Nucleus accumbens (tissue), 56 donors: ENCODE results near the gene SNED1.

Source experiments
- DNase-seq, 56 donors: peaks; one replicate each; lab custom pipeline; 2025; lab: John Stamatoyannopoulos, UW

The SNED1 gene

GRCh38 chr2:240959214-240959940 lies 39.0 kb upstream of the SNED1 start:
- no peak for DNase-seq

DNA sequence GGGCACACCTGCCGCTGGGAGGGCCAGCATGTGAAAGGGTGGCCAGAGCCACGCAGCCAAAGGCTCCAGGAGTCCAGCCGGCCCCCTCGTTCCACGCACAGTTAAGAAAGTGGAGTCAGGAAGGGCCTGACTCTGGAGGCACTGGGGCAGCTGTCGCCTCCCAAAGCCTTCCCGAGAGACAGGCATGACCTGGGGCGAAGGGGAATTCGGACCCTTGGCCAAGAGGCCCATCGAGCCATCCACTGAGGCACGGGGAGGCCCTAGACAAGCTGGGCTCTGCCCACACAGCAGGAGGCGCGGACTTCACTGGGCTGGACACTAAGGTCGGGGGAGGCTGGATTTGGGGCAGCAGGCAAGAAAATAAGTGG lies 38.5 kb upstream of the SNED1 start:
- DNase-seq: no peak

DNA sequence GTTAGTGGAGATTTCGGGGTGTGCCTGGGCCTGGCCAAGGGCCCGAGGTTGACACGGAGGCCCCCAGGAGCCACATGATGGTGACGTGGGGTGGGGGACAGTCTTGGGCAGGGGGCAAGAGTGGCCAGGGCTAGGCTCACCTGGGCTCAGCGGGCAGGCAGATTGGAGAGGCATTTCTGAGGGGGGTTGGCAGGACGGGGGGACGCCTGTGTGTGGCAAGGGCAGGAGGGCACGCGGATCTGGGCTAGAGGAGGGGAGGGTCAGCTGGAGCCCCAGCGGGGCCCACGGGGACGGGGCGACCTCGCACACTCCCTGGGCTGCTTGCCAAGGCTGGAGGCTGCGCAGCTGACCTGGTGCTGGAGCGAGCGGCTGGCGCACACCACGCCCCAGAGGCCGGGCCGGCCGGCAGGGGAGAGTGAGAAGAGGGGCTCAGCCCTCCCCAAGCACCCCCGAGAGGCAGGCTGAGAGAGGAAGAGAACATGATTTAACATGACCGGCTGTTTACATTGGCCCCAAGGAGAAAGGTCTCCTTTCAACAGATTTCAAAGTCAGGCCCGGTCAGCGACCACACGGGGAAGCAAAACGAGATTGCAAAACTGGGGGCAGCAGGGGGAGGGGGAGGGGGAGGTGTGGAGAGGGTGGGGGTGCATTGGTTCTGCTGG lies 38.0 kb upstream of the SNED1 start:
- peak in 1 of 56 donors; percentile 51 for DNase-seq

GRCh38 chr2:240960971-240961876 lies 37.2 kb upstream of the SNED1 start:
- DNase-seq: no peak

DNA sequence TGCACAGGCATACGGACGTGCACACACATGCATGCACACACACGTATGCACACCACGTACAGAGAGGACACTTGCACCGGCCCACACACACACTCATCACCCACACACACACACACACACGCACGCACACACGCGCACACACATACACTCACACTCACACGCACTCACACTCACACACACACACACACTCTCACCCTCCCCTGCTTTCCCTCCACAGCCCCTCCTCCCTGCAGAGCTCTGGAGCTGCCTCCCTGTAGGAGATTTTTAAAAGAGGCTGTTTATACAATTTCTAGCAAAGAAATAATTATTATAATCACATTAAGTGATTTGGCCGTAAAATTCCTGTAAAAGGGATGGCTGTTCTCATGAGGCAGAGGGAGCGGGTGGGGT lies 36.5 kb upstream of the SNED1 start:
- DNase-seq: no peak

DNA sequence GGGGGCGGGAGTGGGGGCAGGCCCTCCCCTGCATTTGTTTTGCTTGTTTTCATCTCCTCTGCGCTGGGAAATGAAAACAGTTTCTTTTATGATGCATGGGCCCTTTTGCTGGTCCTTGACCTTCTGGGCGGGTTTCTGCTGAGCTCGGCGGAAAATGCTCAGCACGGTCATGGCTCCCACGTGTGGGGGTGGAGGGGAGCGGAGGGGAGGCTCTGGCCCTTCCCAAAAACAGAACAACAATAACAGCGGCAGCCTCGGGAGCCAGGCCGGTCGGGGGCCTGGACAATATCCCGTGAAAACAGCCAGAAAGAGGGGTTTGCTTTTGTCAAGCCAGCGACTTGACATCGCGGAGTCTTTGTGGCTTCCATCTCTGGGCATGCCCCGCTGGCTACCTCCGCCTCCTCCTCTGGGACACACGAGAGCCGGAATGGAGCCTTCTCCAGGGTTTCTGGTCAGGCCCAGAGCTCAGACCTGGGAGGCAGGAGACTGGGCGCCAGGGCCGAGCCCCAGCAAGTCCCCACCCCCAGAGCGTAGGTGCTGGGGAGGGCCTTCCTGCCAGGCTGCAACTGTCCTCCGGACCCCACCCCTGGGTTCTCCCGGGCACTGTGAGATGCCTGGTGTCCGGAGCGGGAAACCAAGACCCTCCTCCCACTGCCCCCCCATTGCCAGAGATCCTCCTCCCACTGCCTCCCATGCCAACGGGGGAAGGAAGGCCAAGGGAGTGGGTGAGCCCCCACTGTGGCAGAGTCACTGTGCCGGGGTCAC lies 35.9 kb upstream of the SNED1 start:
- no peak for DNase-seq

DNA sequence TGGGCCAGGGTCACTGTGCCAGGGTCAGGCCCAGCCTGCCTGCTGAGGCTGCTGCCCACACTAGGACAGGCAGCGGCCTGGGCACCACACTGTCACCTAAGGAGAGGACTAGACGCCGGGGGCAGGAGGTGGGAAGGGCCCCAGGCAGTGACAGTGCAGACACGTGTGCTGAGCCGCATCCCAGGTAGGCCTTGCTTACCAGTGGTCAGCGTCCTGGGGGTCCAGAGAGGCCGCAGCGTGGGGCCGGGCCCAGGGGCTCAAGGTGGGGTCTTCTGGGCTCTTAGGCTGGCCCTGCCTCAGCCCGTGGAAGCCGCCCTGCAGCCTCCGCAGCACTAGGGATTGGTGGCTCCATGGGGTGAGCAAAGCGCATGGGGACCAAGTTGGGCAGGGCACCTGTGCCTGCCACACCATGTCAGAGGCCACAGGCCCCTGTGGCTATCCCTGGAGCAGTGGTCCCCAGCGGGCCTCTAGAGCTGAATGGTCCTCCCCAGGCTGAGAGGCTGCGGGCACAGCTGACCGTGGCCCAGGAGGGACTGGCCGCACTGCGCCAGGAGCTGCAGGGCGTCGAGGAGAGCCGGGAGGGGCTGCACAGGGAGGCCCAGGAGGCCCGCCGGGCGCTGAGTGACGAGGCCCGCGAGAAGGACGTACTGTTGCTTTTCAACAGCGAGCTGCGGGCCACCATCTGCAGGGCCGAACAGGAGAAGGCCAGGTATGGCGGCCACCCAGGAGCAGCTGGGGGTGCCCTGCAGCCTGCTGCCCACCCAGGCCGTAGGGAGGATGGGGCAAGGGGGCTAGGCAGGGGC lies 35.2 kb upstream of the SNED1 start:
- no peak for DNase-seq

GRCh38 chr2:240963868-240964703 lies 34.3 kb upstream of the SNED1 start:
- DNase-seq: no peak

- no peak for DNase-seq
Observed at GRCh38 chr2:240964704-240965295, 33.6 kb upstream of the SNED1 start.

DNA sequence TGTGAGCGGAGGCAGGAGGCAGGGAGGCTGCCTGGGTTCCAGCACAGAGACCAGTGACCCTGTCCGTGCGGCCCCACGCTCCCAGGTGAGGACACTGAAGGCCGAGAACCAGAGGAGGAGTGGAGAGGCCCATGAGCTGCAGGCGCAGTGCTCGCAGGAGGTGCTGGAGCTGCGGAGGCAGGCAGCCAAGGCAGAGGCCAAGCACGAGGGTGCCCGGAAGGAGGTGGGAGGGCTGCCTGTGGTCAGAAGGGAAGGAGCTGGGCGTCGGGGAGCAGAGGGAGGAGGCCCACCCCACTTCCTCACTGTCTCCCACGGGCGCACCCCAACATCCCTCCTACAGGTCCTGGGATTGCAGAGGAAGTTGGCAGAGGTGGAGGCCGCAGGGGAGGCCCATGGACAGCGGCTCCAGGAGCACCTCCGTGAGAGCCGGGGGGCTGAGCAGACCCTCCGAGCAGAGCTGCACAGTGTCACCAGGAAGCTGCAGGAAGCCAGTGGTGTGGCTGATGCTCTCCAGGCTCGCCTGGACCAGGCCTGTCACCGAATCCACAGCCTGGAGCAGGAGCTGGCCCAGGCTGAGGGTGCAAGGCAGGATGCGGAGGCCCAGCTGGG lies 33.0 kb upstream of the SNED1 start:
- DNase-seq: no peak

DNA sequence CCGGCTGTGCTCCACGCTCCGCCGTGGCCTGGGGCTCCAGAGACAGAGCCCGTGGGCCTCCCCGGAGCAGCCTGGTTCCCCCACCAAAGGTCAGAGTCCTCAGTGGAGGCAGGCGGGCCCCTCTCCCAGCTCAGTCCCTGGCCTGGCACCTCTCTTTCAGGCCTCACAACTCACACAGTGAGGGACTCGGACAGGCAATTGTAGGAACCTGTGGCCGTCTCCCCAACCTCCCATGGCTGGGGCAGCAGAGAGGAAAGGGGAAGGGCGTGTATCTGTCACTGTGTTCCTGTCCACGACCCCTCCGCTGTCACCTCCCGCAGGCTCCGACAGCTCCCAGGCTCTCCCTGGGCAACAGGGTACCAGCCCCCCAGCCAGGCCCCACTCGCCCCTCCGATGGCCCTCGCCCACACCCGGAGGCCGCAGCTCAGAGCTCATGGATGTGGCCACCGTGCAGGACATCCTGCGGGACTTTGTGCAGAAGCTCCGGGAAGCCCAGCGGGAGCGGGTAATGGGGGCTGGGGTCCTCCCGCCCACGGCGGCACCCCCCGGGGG lies 32.4 kb upstream of the SNED1 start:
- no peak for DNase-seq

- DNase-seq: no peak
Observed at GRCh38 chr2:240966457-240966905, 31.9 kb upstream of the SNED1 start.

GRCh38 chr2:240966906-240967680 lies 31.3 kb upstream of the SNED1 start:
- DNase-seq: no peak

- no peak for DNase-seq
Observed at GRCh38 chr2:240967681-240968621, 30.5 kb upstream of the SNED1 start.

GRCh38 chr2:240968731-240969624 lies 29.4 kb upstream of the SNED1 start:
- DNase-seq: peak in 3 of 56 donors; percentile 21 to 58 (median 26)
